ENCODE results near the gene RNF141.

The RNF141 gene

DNA sequence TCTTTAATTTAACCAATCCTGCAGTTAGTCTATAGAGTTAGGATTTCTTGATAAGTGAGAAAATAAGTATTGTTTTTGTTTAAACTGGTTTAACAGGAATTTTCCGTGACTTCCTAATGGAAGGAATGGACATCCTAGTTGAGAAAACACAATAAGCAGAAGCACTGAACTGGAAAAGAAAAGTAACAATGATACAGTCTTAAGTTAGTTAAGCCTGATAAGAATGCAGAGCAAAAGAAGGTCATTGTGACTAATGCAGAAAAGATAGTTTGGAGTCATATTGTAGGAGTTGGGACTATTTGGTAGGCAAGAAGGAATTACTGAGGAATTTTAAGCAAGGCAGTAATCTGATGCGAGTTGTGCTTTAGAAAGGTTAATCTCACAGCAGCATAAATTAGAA is 11.7 kb downstream of the RNF141 start:
- POLR2A ChIA-PET, result no interaction called here
- peaks cover 0 to 53% of the 10 kb centered on the region in 2 experiments; a peak in 2 of 3 replicates for H3K36me3 ChIP-seq (ENCODE audit: control insufficient read depth in 2 of 2, insufficient read depth in 1 of 2, low read length in 2 of 2)
- CTCF ChIA-PET, result interaction anchor here (1.5 kb wide), 1 partner anchor 11 kb away, joined by 5 read pairs; the partner anchor contains the start of gene RNF141
- TF ChIP-seq ZNF510 (tag by site-specific recombination; IDR thresholded peaks at IDR 0.05; ENCODE audit: insufficient replicate concordance), result no peak
- TF ChIP-seq MZF1 (tag by site-specific recombination; IDR thresholded peaks at IDR 0.05; ENCODE audit: borderline replicate concordance), result no peak
- no peak for TF ChIP-seq OVOL3 (tag by site-specific recombination; IDR thresholded peaks at IDR 0.05)
- no peak for TF ChIP-seq ZNF391 (tag by site-specific recombination; IDR thresholded peaks at IDR 0.05; ENCODE audit: borderline replicate concordance, low read depth)
- no peak for TF ChIP-seq ZNF140 (tag by site-specific recombination; IDR thresholded peaks at IDR 0.05)
- no peak for TF ChIP-seq ZBTB11 (tag by site-specific recombination; conservative IDR thresholded peaks at IDR 0.05; ENCODE audit: low read depth)
- TF ChIP-seq ZNF792 (tag by site-specific recombination; IDR thresholded peaks at IDR 0.05), result no peak
- no peaks in the 10 kb centered on the region for H3K4me1 ChIP-seq (ENCODE audit: control insufficient read depth, insufficient read depth, low read length)
- no peaks in the 10 kb centered on the region for H3K9me3 ChIP-seq (ENCODE audit: control insufficient read depth, insufficient read depth, low read depth, low read length)
- no peak overlapping the region for H3K27ac ChIP-seq (ENCODE audit: extremely low read depth, low read depth, low read length)
- no peak overlapping the region for H3K4me3 ChIP-seq (ENCODE audit: low read depth, low read length)

DNA sequence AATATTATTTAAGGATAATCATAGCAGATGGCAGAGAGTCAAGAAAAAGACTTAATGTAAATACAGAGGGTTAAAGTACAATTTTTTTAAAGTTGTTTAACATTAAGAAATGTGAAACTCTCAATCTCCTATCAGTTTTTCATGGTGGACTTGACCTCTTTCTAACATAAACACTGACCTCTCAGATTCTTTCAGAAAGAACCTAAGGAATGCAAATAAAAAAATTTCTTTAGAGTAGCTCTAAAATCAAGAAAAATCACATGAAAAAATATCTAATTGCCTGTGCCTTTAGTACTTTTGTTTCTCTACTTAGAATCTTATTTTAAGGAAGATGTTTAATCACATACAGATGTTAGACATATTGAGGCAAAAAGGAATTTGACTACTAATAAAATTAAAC is 12.9 kb downstream of the RNF141 start:
- CTCF ChIA-PET, result interaction anchor here (0.6 to 1.5 kb wide), 5 partner anchors 9 to 1708 kb away, joined by 3 to 5 read pairs (median 3); partner anchors contain the start of gene RNF141

More for the DNA sequence above, 12.9 kb downstream of the RNF141 start:
- no peak for TF ChIP-seq SCRT2 (tag by site-specific recombination; IDR thresholded peaks at IDR 0.05)
- no peak for TF ChIP-seq SALL2 (tag by site-specific recombination; IDR thresholded peaks at IDR 0.05; ENCODE audit: borderline replicate concordance)
- TF ChIP-seq MZF1 (tag by site-specific recombination; IDR thresholded peaks at IDR 0.05; ENCODE audit: borderline replicate concordance), result no peak
- no peak for TF ChIP-seq MYNN (tag by site-specific recombination; IDR thresholded peaks at IDR 0.05; ENCODE audit: borderline replicate concordance)
- no peak for TF ChIP-seq ZBTB11 (tag by site-specific recombination; conservative IDR thresholded peaks at IDR 0.05; ENCODE audit: low read depth)
- TF ChIP-seq ZNF670 (tag by site-specific recombination; IDR thresholded peaks at IDR 0.05; ENCODE audit: low read depth), result no peak
- no peak for TF ChIP-seq ZNF544 (tag by site-specific recombination; IDR thresholded peaks at IDR 0.05)
- TF ChIP-seq ZNF335 (tag by site-specific recombination; conservative IDR thresholded peaks at IDR 0.05), result no peak
- no peak for TF ChIP-seq GLI4 (tag by site-specific recombination; IDR thresholded peaks at IDR 0.05)
- TF ChIP-seq ZNF175 (tag by site-specific recombination; IDR thresholded peaks at IDR 0.05), result no peak
- H3K27ac ChIP-seq (ENCODE audit: extremely low read depth, low read depth, low read length), result no peak overlapping the region
- no peaks in the 10 kb centered on the region for H3K4me1 ChIP-seq (ENCODE audit: control insufficient read depth, insufficient read depth, low read length)
- POLR2A ChIA-PET, result no interaction called here
- peaks cover 0 to 59% of the 10 kb centered on the region in 2 experiments; a peak in 2 of 3 replicates for H3K36me3 ChIP-seq (ENCODE audit: control insufficient read depth in 2 of 2, insufficient read depth in 1 of 2, low read length in 2 of 2)
- H3K9me3 ChIP-seq (ENCODE audit: control insufficient read depth, insufficient read depth, low read depth, low read length), result no peaks in the 10 kb centered on the region
- no peak overlapping the region for H3K4me3 ChIP-seq (ENCODE audit: low read depth, low read length)
